ENCODE results near the gene HECTD3.
"Not testable (repeated sequence)": the region's sequence is repeated elsewhere in the genome, so short reads cannot be mapped to it uniquely, and the experiment has no call there.

The HECTD3 gene

DNA sequence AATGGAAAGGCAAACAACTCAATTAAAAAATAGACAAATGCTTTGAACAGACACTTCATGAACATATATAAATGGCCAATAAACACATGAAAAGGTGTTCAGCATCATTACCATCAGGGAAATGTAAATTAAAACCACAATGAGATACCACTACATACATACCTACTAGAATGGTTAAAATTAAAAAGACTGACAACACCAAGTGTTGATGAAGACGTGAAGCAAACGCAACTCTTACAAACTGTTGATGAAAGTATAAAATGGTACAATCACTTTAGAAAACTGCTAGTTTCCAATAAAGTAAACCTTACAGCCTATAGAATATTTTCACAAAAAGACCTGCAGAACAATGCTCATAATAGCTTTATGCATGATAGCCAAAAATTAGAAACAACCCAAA, 34.9 kb downstream of the HECTD3 start:
- no peak overlapping the region for H3K4me3 Mint-ChIP-seq
- H3K9me3 Mint-ChIP-seq = no peaks in the 10 kb centered on the region
- no peak overlapping the region for H3K27ac Mint-ChIP-seq
- H3K27me3 Mint-ChIP-seq = no peaks in the 10 kb centered on the region
- H3K4me1 Mint-ChIP-seq (ENCODE audit: low read depth) = peaks cover 6% of the 10 kb centered on the region
- peaks cover 72% of the 10 kb centered on the region for H3K36me3 Mint-ChIP-seq (ENCODE audit: low read depth)

DNA sequence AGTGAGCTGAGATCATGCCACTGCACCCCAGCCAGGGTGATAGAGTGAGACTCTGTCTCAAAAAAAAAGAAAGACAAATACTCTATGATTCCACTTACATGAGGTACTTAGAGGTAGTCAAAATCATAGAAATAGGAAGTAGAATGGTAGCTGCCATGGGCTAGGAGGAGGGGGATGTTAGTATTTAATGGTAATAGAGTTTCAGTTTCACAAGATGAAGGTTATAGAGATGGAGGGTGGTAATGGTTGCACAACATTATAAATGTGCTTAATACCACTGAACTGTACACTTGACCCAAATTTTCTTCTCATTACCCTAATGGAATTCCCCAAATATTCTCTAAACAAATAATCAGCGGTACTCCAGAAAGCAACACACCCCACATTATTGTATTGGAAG, 37.5 kb downstream of the HECTD3 start:
- Mint-ChIP-seq H3K27ac (peak overlapping the region; percentile 38), H3K4me1 (ENCODE audit: low read depth) (peaks cover 6% of the 10 kb centered on the region), H3K9me3 (no peaks in the 10 kb centered on the region), H3K4me3 (no peak overlapping the region), H3K27me3 (no peaks in the 10 kb centered on the region), H3K36me3 (ENCODE audit: low read depth) (peaks cover 63% of the 10 kb centered on the region)

DNA sequence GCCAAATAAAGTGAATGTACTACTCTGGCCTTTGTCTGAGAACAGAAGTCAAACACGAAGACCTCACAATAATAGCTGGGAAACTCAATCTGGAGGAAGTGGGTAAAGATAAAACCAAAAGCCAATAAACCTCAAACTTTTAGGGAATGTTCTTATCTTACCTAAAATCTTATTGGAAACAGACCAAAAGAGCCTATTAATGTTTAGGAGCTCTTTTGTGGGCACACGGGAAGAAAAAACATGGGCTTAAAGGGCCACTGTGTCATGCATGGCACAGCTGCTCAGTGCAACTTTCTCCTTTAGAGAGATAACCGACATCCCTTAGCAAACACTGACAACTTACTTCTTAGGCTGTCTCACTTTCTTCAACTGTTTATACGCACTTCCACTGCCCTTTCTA, 40.8 kb downstream of the HECTD3 start:
- Mint-ChIP-seq H3K27me3 (no peaks in the 10 kb centered on the region), H3K4me3 (no peak overlapping the region), H3K27ac (no peak overlapping the region), H3K4me1 (ENCODE audit: low read depth) (peaks cover 6% of the 10 kb centered on the region), H3K9me3 (no peaks in the 10 kb centered on the region), H3K36me3 (ENCODE audit: low read depth) (peaks cover 36% of the 10 kb centered on the region)

DNA sequence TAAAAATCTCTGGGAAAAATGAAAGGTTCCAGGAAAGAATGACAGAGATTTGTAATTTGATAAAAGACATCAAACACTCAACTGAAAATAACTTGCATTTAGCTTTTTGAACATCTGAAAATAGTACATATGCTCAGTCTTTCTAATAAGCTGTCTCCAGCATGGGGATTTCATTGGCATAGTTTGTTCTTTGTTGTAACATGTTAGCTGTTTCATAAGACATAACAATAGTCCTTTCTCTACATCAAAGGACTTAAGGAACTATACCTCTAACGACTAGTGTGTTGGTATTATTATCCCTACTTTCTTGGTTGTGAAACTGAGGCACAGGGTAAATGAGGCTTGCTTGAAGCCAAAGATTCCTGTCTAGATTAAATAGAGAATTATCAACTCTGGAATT, 46.7 kb downstream of the HECTD3 start:
- Mint-ChIP-seq H3K27me3 (no peaks in the 10 kb centered on the region), H3K9me3 (no peaks in the 10 kb centered on the region), H3K4me1 (ENCODE audit: low read depth) (no peaks in the 10 kb centered on the region), H3K27ac (no peak overlapping the region), H3K36me3 (ENCODE audit: low read depth) (peaks cover 28% of the 10 kb centered on the region), H3K4me3 (no peak overlapping the region)

DNA sequence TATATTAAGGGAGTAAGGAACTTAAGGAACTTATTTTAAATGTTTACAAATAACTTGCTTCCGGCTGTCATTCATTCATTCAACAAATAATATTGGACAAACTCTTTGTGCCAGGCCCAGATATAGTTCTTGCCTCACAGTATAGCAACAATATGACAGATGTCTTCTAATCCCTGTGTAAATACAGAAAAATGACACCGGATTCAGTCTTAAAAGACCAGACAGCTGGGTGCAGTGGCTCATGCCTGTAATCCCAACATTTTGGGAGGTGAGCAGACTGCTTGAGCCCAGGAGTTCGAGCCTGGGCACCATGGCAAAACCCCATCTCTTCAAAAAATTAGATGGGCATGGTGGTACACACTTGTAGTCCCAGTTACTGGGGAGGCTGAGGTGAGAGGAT, 48.4 kb downstream of the HECTD3 start:
- Mint-ChIP-seq H3K4me3 (no peak overlapping the region), H3K9me3 (no peaks in the 10 kb centered on the region), H3K27ac (no peak overlapping the region), H3K27me3 (no peaks in the 10 kb centered on the region), H3K36me3 (ENCODE audit: low read depth) (peaks cover 28% of the 10 kb centered on the region), H3K4me1 (ENCODE audit: low read depth) (no peaks in the 10 kb centered on the region)

DNA sequence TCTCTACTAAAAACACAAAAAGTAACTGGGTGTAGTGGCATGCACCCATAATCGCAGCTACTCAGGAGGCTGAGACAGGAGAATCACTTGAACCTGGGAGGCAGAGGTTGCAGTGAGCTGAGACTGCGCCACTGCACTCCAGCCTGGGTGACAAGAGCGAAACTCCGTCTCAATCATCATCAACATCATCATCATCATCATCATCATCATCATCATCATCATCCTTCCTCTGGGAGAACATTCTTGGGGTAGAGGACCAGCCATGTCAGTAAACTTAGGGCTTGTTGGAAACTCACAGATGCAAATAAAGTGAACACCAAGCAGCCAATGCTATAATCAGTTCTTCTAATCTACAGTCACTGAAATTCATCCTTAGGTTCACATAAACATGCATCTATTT, 49.1 kb downstream of the HECTD3 start:
- H3K27me3 Mint-ChIP-seq; H3K4me1 Mint-ChIP-seq (ENCODE audit: low read depth); H3K9me3 Mint-ChIP-seq; H3K27ac Mint-ChIP-seq; H3K4me3 Mint-ChIP-seq: not testable (repeated sequence)
- H3K36me3 Mint-ChIP-seq (ENCODE audit: low read depth) = peaks cover 28% of the 10 kb centered on the region

DNA sequence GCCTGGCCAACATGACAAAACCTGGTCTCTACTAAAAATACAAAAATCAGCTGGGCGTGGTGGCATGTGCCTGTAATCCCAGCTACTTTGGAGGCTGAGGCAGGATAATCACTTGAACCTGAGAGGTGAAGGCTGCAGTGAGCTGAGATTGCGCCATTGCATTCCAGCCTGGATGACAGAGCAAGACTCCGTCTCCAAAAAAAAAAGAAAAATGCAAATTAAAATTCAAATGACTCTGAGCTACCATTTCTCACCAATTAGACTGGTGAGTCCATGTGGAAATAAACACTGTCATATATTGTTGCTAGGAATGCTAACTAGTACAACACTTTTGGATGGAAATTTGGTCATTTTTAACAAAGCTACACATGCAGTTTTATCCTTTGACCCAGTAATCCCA, 53.6 kb downstream of the HECTD3 start:
- not testable (repeated sequence) for H3K4me1 Mint-ChIP-seq (ENCODE audit: low read depth); H3K4me3 Mint-ChIP-seq; H3K27me3 Mint-ChIP-seq; H3K9me3 Mint-ChIP-seq; H3K27ac Mint-ChIP-seq
- H3K36me3 Mint-ChIP-seq (ENCODE audit: low read depth) = peaks cover 47% of the 10 kb centered on the region

DNA sequence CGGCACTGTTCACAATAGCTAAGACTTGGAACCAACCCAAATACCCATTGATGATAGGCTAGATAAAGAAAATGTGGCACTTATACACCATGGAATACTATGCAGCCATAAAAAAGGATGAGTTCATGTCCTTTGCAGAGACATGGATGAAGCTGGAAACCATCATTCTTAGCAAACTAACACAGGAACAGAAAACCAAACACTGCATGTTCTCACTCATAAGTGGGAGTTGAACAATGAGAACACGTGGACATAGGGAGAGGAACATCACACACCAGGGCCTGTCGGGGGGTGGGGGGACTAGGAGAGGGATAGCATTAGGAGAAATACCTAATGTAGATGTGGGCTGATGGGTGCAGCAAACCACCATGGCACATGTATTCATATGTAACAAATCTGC, 55.0 kb downstream of the HECTD3 start:
- H3K4me3 Mint-ChIP-seq; H3K27me3 Mint-ChIP-seq; H3K27ac Mint-ChIP-seq; H3K9me3 Mint-ChIP-seq; H3K4me1 Mint-ChIP-seq (ENCODE audit: low read depth): not testable (repeated sequence)
- peaks cover 45% of the 10 kb centered on the region for H3K36me3 Mint-ChIP-seq (ENCODE audit: low read depth)

Data from stimulated activated naive CD8-positive, alpha-beta T cell treated with anti-CD3 and anti-CD28 coated beads, Interleukin-15, Interleukin-2, amounts not matched to agents 100 ng/mL and 50 ng/mL, for 24 hours (primary cell).